Caco-2 (cell line): ENCODE measurements around the gene MEGF8. TPM values are rescaled to one million over a fixed set of nuclear protein-coding genes. Genes with fewer than 3 reads are reported as not detected.

Experiments
- BruUV-seq: library from RNA; stranded (reverse); fragments of 400-500 nt; replicated peaks from 2 replicates; lab custom pipeline; 2021; lab: Mats Ljungman, UMichigan
- CTCF ChIA-PET: fragments of 300-600 bp; sonication (Branson Sonifier 250); formaldehyde crosslinking; loops from one replicate; lab custom pipeline; 2022; ENCODE audit warnings: antibody characterized with exemption; lab: Charles Lee
- POLR2A ChIA-PET: fragments of 300-600 bp; sonication (Branson Sonifier 250); formaldehyde crosslinking; loops from one replicate; lab custom pipeline; 2022; ENCODE audit warnings: antibody characterized with exemption; lab: Charles Lee
- DNase-seq, 2 experiments: peaks; one replicate each; pipeline versions ENCODE4 v3.0.0 to v3.0.0-alpha.2; 2020 to 2022
- H3K27me3 ChIP-seq: replicated peaks from 2 replicates; pipeline ENCODE4 v1.6.0; 2011; ENCODE audit warnings: low read length; ENCODE audit not compliant: control insufficient read depth, insufficient read depth
- H3K36me3 ChIP-seq: 2 replicates; pipeline ENCODE4 v1.5.1; 2011; ENCODE audit warnings: low read length; ENCODE audit not compliant: control insufficient read depth, insufficient read depth
- H3K4me1 ChIP-seq: fragments of 250-450 bp; sonication (Bioruptor Pico); 2 replicates; pipeline ENCODE4 v1.5.1; 2020; ENCODE audit warnings: mild to moderate bottlenecking
- H3K4me3 ChIP-seq: 2 replicates; pipeline ENCODE4 v1.5.1; 2011; ENCODE audit warnings: low read depth, mild to moderate bottlenecking, control low read depth, low read length
- H3K9me3 ChIP-seq: fragments of 250-450 bp; sonication (Bioruptor Pico); 2 replicates; pipeline ENCODE4 v1.5.1; 2020; ENCODE audit warnings: mild to moderate bottlenecking, moderate library complexity
- H3K27ac Mint-ChIP-seq: one replicate; pipeline ENCODE4 v1.8.0; 2022; ENCODE audit warnings: mixed read lengths; ENCODE audit not compliant: unreplicated experiment
- H3K27me3 Mint-ChIP-seq: one replicate; pipeline ENCODE4 v1.8.0; 2022; ENCODE audit warnings: mixed read lengths; ENCODE audit not compliant: insufficient read depth, unreplicated experiment
- H3K36me3 Mint-ChIP-seq: one replicate; pipeline ENCODE4 v1.8.0; 2022; ENCODE audit warnings: mild to moderate bottlenecking, mixed read lengths; ENCODE audit not compliant: insufficient read depth, unreplicated experiment
- H3K4me1 Mint-ChIP-seq: one replicate; pipeline ENCODE4 v1.8.0; 2022; ENCODE audit warnings: low read depth, mixed read lengths; ENCODE audit not compliant: unreplicated experiment
- H3K4me3 Mint-ChIP-seq: one replicate; pipeline ENCODE4 v1.8.0; 2022; ENCODE audit warnings: mild to moderate bottlenecking, moderate library complexity, mixed read lengths; ENCODE audit not compliant: unreplicated experiment
- H3K9me3 Mint-ChIP-seq: one replicate; pipeline ENCODE4 v1.8.0; 2022; ENCODE audit warnings: mixed read lengths; ENCODE audit not compliant: unreplicated experiment
- CTCF ChIP-seq, 2 experiments: fragments of 200-600 bp in 1 of 2; IDR thresholded peaks; 1 replicate in 1 of 2; 2 replicates in 1 of 2; pipeline versions ENCODE4 v1.5.1 to v1.8.0; 2011 to 2022; ENCODE audit warnings: antibody characterized with exemption in 1 of 2, control low read depth in 1 of 2, inconsistent platforms in 1 of 2, low read depth in 1 of 2, low read length in 1 of 2, mild to moderate bottlenecking in 1 of 2, moderate library complexity in 1 of 2; ENCODE audit not compliant: insufficient read depth in 1 of 2, severe bottlenecking in 1 of 2, unreplicated experiment in 1 of 2
- intact Hi-C: fragments of 100-400 bp; cut with micrococcal nuclease; formaldehyde crosslinking; loops from one replicate; pipeline ENCODE4 v1.10.0; 2022; ENCODE audit not compliant: unreplicated experiment
- total RNA-seq: library from RNA; stranded (reverse); gene quantifications from 2 replicates; pipeline ENCODE4 v1.2.3, GENCODE V29; 2022

Gene MEGF8
- total RNA-seq, 1 experiment from 2014 or later: 17.9 TPM

- Mint-ChIP-seq H3K9me3 (no peaks in the 10 kb centered on the region), H3K36me3 (peaks cover 17% of the 10 kb centered on the region), H3K4me1 (peaks cover 20% of the 10 kb centered on the region), H3K27ac (peak overlapping the region; percentile 28), H3K4me3 (peak overlapping the region; percentile 86), H3K27me3 (no peaks in the 10 kb centered on the region)
- intact Hi-C loops: loop anchor here (1.0 kb wide), 3 partner anchors 10 to 98 kb away; partner anchors contain the start of gene MEGF8
- Histone ChIP-seq H3K36me3 (no peaks in the 10 kb centered on the region), H3K4me3 (peak overlapping the region; percentile 81), H3K4me1 (peaks cover 14% of the 10 kb centered on the region), H3K9me3 (no peaks in the 10 kb centered on the region), H3K27me3 (no peaks in the 10 kb centered on the region)
- POLR2A ChIA-PET: interaction anchor here (0.6 to 1.5 kb wide), 10 partner anchors 10 to 139 kb away, joined by 3 to 16 read pairs (median 4); partner anchors contain the start of gene PAFAH1B3
- CTCF ChIA-PET: interaction anchor here (0.5 to 2.4 kb wide), 11 partner anchors 10 to 1039 kb away, joined by 3 to 23 read pairs (median 6); no protein-coding TSS in a partner anchor
- TF ChIP-seq CTCF (IDR thresholded peaks at IDR 0.05; ENCODE audit: insufficient read depth in 1 of 2, low read depth in 1 of 2, low read length in 1 of 2, severe bottlenecking in 1 of 2, unreplicated experiment in 1 of 2): no peak
- DNase-seq: peak; percentile 95
- BruUV-seq: TSS peak; percentile 67
Measured at GRCh38 chr19:42423462-42424344, 98.3 kb downstream of the MEGF8 start.

- CTCF ChIA-PET: interaction anchor here (0.7 to 2.4 kb wide), 3 partner anchors 9 to 124 kb away, joined by 3 to 23 read pairs (median 5); no protein-coding TSS in a partner anchor
- H3K27me3 Mint-ChIP-seq: no peaks in the 10 kb centered on the region
Measured at GRCh38 chr19:42424345-42424707, 98.9 kb downstream of the MEGF8 start.

More at GRCh38 chr19:42424345-42424707, 98.9 kb downstream of the MEGF8 start:
- Histone ChIP-seq H3K36me3 (no peaks in the 10 kb centered on the region), H3K4me3 (no peak overlapping the region), H3K4me1 (peaks cover 14% of the 10 kb centered on the region), H3K27me3 (no peaks in the 10 kb centered on the region), H3K9me3 (no peaks in the 10 kb centered on the region)
- peaks cover 17% of the 10 kb centered on the region for H3K36me3 Mint-ChIP-seq
- POLR2A ChIA-PET: interaction anchor here (1.2 to 1.5 kb wide), 2 partner anchors 9 to 73 kb away, joined by 3 to 15 read pairs; no protein-coding TSS in a partner anchor
- H3K9me3 Mint-ChIP-seq: no peaks in the 10 kb centered on the region
- H3K27ac Mint-ChIP-seq: no peak overlapping the region
- intact Hi-C loops: no loop called here
- H3K4me1 Mint-ChIP-seq: peaks cover 22% of the 10 kb centered on the region
- TF ChIP-seq CTCF (IDR thresholded peaks at IDR 0.05; ENCODE audit: insufficient read depth in 1 of 2, low read depth in 1 of 2, low read length in 1 of 2, severe bottlenecking in 1 of 2, unreplicated experiment in 1 of 2): no peak
- no peak for DNase-seq
- H3K4me3 Mint-ChIP-seq: peak overlapping the region; percentile 86
- BruUV-seq: no TSS peak
